ENCODE measurements around the gene DNAH10. TPM values are rescaled to one million over a fixed set of nuclear protein-coding genes. Genes with fewer than 3 reads are reported as not detected.

The DNAH10 gene
- total RNA-seq, 1 experiment from 2014 or later: not detected

DNA sequence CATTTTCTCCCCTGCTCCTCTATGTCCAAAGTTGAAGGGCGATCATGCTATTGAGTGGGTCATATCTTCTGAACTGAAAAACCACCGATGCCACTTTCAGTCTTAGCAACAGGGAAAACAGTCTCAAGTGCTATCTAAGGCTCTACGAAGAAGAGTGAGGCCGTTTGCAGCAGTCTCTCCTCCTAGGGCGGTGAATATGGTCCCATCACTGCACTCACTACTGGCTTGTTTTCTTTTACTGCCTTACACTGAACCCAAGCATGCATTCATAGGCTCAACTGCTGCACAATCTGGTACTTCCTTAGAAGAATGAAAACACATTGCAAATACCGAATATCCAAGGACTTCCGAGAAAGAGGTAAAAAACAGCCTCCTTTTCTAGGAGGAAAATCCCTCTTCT lies 92.1 kb downstream of the DNAH10 start:
- Histone ChIP-seq H2AFZ (no peak overlapping the region), H3K27ac (no peak overlapping the region), H3K79me2 (ENCODE audit: low read depth) (no peaks in the 10 kb centered on the region), H3K27me3 (ENCODE audit: insufficient read depth, low read depth) (peaks cover 80% of the 10 kb centered on the region), H3K4me3 (no peak overlapping the region), H3K36me3 (ENCODE audit: low read depth) (no peaks in the 10 kb centered on the region), H3K9me3 (ENCODE audit: insufficient read depth, low read depth) (no peaks in the 10 kb centered on the region), H3K4me1 (replicated peaks; ENCODE audit: insufficient read depth) (no peaks in the 10 kb centered on the region), H3K9me2 (ENCODE audit: insufficient read depth) (no peaks in the 10 kb centered on the region), H3K4me2 (no peak overlapping the region), H3F3A (ENCODE audit: insufficient read depth, low read depth) (no peaks in the 10 kb centered on the region), H4K20me1 (ENCODE audit: insufficient read depth) (no peaks in the 10 kb centered on the region)
- no peak for DNase-seq
- POLR2A ChIA-PET (ENCODE audit: unreplicated experiment): no interaction called here
- TF ChIP-seq EZH2 (IDR thresholded peaks at IDR 0.05; ENCODE audit: low read depth) (no peak), CTCF (conservative IDR thresholded peaks at IDR 0.05) (no peak)
- CTCF ChIA-PET: no interaction called here
- intact Hi-C loops (cut with micrococcal nuclease; ENCODE audit: unreplicated experiment): no loop called here
- BruUV-seq (replicated peaks): no TSS peak

GRCh38 chr12:123854918-123855317 lies 92.8 kb downstream of the DNAH10 start:
- intact Hi-C loops (cut with micrococcal nuclease; ENCODE audit: unreplicated experiment): no loop called here
- BruUV-seq (replicated peaks): no TSS peak
- H3K27me3 ChIP-seq (ENCODE audit: insufficient read depth, low read depth): peaks cover 78% of the 10 kb centered on the region

DNA sequence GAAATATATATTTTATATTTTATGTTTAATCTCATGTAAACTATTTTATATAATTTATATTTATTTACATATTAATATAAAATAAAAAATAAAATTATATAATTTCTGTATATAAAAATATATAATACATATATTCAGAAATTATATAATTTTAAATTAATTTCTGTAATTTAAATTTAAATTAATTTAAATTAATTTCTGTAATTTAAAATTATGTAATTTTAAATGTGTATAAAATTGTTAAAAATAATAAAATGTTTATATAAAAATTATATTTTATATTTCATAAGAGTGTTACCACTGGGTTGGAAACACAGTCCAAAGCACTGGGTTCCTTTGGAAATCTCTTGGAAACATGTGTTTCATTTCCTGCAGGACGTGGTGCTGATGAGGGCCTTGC lies 94.6 kb downstream of the DNAH10 start:
- TF ChIP-seq CTCF (conservative IDR thresholded peaks at IDR 0.05): no peak
- no peak for TF ChIP-seq EZH2 (IDR thresholded peaks at IDR 0.05; ENCODE audit: low read depth)
- Histone ChIP-seq H3K27ac (no peak overlapping the region), H3F3A (ENCODE audit: insufficient read depth, low read depth) (no peaks in the 10 kb centered on the region), H2AFZ (no peak overlapping the region), H3K79me2 (ENCODE audit: low read depth) (no peaks in the 10 kb centered on the region), H3K9me3 (ENCODE audit: insufficient read depth, low read depth) (no peaks in the 10 kb centered on the region), H4K20me1 (ENCODE audit: insufficient read depth) (no peaks in the 10 kb centered on the region), H3K4me1 (replicated peaks; ENCODE audit: insufficient read depth) (no peaks in the 10 kb centered on the region), H3K9me2 (ENCODE audit: insufficient read depth) (no peaks in the 10 kb centered on the region), H3K4me3 (no peak overlapping the region), H3K27me3 (ENCODE audit: insufficient read depth, low read depth) (peaks cover 78% of the 10 kb centered on the region), H3K4me2 (no peak overlapping the region), H3K36me3 (ENCODE audit: low read depth) (no peaks in the 10 kb centered on the region)
- intact Hi-C loops (cut with micrococcal nuclease; ENCODE audit: unreplicated experiment): no loop called here
- BruUV-seq (replicated peaks): no TSS peak
- ChIA-PET POLR2A (ENCODE audit: unreplicated experiment) (no interaction called here), CTCF (no interaction called here)
- no peak for DNase-seq

More at GRCh38 chr12:123854918-123855317, 92.8 kb downstream of the DNAH10 start:
- Histone ChIP-seq H3K4me2 (no peak overlapping the region), H3K9me2 (ENCODE audit: insufficient read depth) (no peaks in the 10 kb centered on the region), H3F3A (ENCODE audit: insufficient read depth, low read depth) (no peaks in the 10 kb centered on the region), H3K4me3 (no peak overlapping the region), H3K36me3 (ENCODE audit: low read depth) (no peaks in the 10 kb centered on the region), H3K27ac (no peak overlapping the region), H2AFZ (no peak overlapping the region), H3K9me3 (ENCODE audit: insufficient read depth, low read depth) (no peaks in the 10 kb centered on the region), H3K79me2 (ENCODE audit: low read depth) (no peaks in the 10 kb centered on the region), H3K4me1 (replicated peaks; ENCODE audit: insufficient read depth) (no peaks in the 10 kb centered on the region), H4K20me1 (ENCODE audit: insufficient read depth) (no peaks in the 10 kb centered on the region)
- ChIA-PET CTCF (no interaction called here), POLR2A (ENCODE audit: unreplicated experiment) (no interaction called here)
- no peak for DNase-seq
- TF ChIP-seq EZH2 (IDR thresholded peaks at IDR 0.05; ENCODE audit: low read depth): no peak
- no peak for TF ChIP-seq CTCF (conservative IDR thresholded peaks at IDR 0.05)
